ENCODE measurements around the gene LILRB1. TPM values are rescaled to one million over a fixed set of nuclear protein-coding genes. Genes with fewer than 3 reads are reported as not detected.
A peak's percentile ranks its signal among the peaks of the same experiment; 100 is the strongest.

Gene LILRB1
- total and polyA plus RNA-seq, 9 of the 15 experiments (the other 6 are each of a cell fraction or from before 2014, with no cell fraction given) = not detected

DNA sequence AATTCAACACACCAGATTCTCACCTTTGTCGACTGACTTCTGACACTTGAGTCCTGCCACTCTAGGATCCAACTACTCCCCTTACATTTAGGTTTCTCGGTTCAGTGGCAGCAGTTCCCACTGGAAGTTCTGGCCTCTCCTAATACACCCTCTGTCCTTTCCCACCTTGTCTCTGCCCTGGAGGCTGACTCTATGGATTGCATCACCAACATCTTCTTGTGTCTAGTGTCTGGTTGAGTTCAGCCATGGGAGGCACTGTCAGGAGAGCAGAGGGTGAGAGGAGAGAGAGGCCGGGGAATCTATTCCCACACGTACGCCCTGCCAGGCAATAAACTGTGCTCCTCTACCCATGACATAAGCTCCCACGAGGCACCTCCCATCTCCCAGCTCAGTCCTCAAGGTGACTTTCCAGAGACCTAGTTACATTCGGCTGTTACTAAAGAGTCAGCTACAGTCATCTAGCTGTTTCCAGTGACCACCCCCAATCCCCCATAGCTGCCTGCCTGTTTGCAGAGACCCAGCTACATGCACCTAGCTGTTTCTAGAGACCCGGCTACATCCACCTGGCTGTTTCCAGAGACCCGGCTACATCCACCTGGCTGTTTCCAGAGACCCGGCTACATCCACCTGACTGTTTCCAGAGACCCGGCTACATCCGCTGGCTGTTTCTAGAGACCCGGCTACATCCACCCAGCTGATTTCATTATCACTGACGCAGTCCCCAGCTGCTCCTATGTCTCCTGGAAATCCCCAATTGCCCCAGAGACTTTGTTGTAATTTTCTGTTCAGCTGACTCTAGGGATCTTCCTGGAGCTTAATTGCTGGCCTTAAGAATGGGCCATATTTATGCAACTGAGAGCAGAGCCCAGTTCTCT is 24.4 kb downstream of the LILRB1 start (continued):
- TF ChIP-seq, protein P1, sequence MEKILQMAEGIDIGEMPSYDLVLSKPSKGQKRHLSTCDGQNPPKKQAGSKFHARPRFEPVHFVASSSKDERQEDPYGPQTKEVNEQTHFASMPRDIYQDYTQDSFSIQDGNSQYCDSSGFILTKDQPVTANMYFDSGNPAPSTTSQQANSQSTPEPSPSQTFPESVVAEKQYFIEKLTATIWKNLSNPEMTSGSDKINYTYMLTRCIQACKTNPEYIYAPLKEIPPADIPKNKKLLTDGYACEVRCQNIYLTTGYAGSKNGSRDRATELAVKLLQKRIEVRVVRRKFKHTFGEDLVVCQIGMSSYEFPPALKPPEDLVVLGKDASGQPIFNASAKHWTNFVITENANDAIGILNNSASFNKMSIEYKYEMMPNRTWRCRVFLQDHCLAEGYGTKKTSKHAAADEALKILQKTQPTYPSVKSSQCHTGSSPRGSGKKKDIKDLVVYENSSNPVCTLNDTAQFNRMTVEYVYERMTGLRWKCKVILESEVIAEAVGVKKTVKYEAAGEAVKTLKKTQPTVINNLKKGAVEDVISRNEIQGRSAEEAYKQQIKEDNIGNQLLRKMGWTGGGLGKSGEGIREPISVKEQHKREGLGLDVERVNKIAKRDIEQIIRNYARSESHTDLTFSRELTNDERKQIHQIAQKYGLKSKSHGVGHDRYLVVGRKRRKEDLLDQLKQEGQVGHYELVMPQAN (IDR thresholded peaks at IDR 0.05; ENCODE audit: borderline replicate concordance) = no peak
- TF ChIP-seq, protein P2, sequence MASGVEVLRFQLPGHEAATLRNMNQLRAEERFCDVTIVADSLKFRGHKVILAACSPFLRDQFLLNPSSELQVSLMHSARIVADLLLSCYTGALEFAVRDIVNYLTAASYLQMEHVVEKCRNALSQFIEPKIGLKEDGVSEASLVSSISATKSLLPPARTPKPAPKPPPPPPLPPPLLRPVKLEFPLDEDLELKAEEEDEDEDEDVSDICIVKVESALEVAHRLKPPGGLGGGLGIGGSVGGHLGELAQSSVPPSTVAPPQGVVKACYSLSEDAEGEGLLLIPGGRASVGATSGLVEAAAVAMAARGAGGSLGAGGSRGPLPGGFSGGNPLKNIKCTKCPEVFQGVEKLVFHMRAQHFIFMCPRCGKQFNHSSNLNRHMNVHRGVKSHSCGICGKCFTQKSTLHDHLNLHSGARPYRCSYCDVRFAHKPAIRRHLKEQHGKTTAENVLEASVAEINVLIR (CRISPR knock-in tag; IDR thresholded peaks at IDR 0.05) = 0 out of 2 replicates have a peak, but pooled peaks have one; percentile 23
- TF ChIP-seq RCOR1 (IDR thresholded peaks at IDR 0.05; ENCODE audit: borderline replicate concordance in 1 of 2, low read depth in 2 of 2, low read length in 2 of 2) (peak in 1 of 2 experiments; percentile 63; a peak in 1 of 4 replicates), PTBP1 (IDR thresholded peaks at IDR 0.05; ENCODE audit: low read depth, low read length) (peak; percentile 100), KAT7 (CRISPR knock-in tag; IDR thresholded peaks at IDR 0.05; ENCODE audit: borderline replicate concordance) (no peak), ZC3H4 (CRISPR knock-in tag; IDR thresholded peaks at IDR 0.05; ENCODE audit: borderline replicate concordance) (no peak), SMAD4 (CRISPR knock-in tag; conservative IDR thresholded peaks at IDR 0.05) (peak; percentile 73), NFYB (IDR thresholded peaks at IDR 0.05; ENCODE audit: extremely low read depth, insufficient read length) (no peak), DDX20 (tag; IDR thresholded peaks at IDR 0.05; ENCODE audit: low read depth) (no peak), ZNF778 (CRISPR knock-in tag; IDR thresholded peaks at IDR 0.05) (no peak), ZNF23 (CRISPR knock-in tag; IDR thresholded peaks at IDR 0.05) (no peak)
- TF ChIP-seq, protein P3, sequence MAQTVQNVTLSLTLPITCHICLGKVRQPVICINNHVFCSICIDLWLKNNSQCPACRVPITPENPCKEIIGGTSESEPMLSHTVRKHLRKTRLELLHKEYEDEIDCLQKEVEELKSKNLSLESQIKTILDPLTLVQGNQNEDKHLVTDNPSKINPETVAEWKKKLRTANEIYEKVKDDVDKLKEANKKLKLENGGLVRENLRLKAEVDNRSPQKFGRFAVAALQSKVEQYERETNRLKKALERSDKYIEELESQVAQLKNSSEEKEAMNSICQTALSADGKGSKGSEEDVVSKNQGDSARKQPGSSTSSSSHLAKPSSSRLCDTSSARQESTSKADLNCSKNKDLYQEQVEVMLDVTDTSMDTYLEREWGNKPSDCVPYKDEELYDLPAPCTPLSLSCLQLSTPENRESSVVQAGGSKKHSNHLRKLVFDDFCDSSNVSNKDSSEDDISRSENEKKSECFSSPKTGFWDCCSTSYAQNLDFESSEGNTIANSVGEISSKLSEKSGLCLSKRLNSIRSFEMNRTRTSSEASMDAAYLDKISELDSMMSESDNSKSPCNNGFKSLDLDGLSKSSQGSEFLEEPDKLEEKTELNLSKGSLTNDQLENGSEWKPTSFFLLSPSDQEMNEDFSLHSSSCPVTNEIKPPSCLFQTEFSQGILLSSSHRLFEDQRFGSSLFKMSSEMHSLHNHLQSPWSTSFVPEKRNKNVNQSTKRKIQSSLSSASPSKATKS (CRISPR knock-in tag; IDR thresholded peaks at IDR 0.05) = no peak
- TF ChIP-seq, protein P4, sequence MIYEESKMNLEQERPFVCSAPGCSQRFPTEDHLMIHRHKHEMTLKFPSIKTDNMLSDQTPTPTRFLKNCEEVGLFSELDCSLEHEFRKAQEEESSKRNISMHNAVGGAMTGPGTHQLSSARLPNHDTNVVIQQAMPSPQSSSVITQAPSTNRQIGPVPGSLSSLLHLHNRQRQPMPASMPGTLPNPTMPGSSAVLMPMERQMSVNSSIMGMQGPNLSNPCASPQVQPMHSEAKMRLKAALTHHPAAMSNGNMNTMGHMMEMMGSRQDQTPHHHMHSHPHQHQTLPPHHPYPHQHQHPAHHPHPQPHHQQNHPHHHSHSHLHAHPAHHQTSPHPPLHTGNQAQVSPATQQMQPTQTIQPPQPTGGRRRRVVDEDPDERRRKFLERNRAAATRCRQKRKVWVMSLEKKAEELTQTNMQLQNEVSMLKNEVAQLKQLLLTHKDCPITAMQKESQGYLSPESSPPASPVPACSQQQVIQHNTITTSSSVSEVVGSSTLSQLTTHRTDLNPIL (CRISPR knock-in tag; IDR thresholded peaks at IDR 0.05) = no peak
- TF ChIP-seq, protein P5, sequence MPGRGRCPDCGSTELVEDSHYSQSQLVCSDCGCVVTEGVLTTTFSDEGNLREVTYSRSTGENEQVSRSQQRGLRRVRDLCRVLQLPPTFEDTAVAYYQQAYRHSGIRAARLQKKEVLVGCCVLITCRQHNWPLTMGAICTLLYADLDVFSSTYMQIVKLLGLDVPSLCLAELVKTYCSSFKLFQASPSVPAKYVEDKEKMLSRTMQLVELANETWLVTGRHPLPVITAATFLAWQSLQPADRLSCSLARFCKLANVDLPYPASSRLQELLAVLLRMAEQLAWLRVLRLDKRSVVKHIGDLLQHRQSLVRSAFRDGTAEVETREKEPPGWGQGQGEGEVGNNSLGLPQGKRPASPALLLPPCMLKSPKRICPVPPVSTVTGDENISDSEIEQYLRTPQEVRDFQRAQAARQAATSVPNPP (IDR thresholded peaks at IDR 0.05; ENCODE audit: borderline replicate concordance, insufficient read depth, insufficient read length) = no peak
